Body of pancreas (tissue), 4 donors: ENCODE measurements around the gene CEP250. TPM values are rescaled to one million over a fixed set of nuclear protein-coding genes. Genes with fewer than 3 reads are reported as not detected.
A peak's percentile ranks its signal among the peaks of the same experiment; 100 is the strongest.

Experiments
- ATAC-seq: fragments of 150-250 bp; one replicate; pipeline ENCODE4 v1.9.1; 2016
- DNase-seq, 4 donors: peaks; one replicate each; pipeline ENCODE4 v3.0.0-alpha.2; 2019
- H3K27ac ChIP-seq, 4 donors: fragments of 200-600 bp; sonication (generic); 1 replicate in 3 of 4; 2 replicates in 1 of 4; pipeline versions ENCODE4 v1.5.1 to v1.6.1; 2016 to 2019; ENCODE audit warnings: mild to moderate bottlenecking in 1 of 4, mixed read lengths in 1 of 4, moderate library complexity in 1 of 4
- H3K27me3 ChIP-seq, 2 donors: fragments of 200-600 bp; sonication (generic); one replicate each; pipeline ENCODE4 v1.6.0; 2016; ENCODE audit warnings: mild to moderate bottlenecking in 1 of 2
- H3K36me3 ChIP-seq, 2 donors: fragments of 200-600 bp; sonication (generic); replicated peaks in 1 of 2; 2 replicates each; pipeline ENCODE4 v1.5.1; 2016; ENCODE audit warnings: low read depth in 2 of 2; ENCODE audit not compliant: insufficient read depth in 1 of 2
- H3K4me1 ChIP-seq: fragments of 200-600 bp; sonication (generic); one replicate; pipeline ENCODE4 v1.6.0; 2016
- H3K4me3 ChIP-seq, 2 donors: fragments of 200-600 bp; sonication (generic); 1 replicate in 1 of 2; 2 replicates in 1 of 2; pipeline ENCODE4 v1.5.1; 2016 to 2019
- H3K9me3 ChIP-seq, 3 donors: fragments of 200-600 bp; sonication (generic); 1 replicate in 2 of 3; 2 replicates in 1 of 3; pipeline ENCODE4 v1.5.1; 2016
- POLR2A ChIP-seq, 3 donors: fragments of 450-650 bp; IDR thresholded peaks; one replicate each; pipeline ENCODE4 v1.6.1; 2016; ENCODE audit warnings: antibody characterized with exemption in 3 of 3, mild to moderate bottlenecking in 2 of 3
- WGBS, 2 donors: methylation state at CpG; one replicate each; pipeline ENCODE4 v1.1.5; 2017; 5-methylcytosine and 5-hydroxymethylcytosine counted together
- intact Hi-C: fragments of 100-400 bp; cut with DNase I; formaldehyde crosslinking; loops from one replicate; pipeline ENCODE4 v1.15.1; 2023
- total RNA-seq, 2 donors: library from RNA; depleted of rRNA; stranded (reverse); fragments of >200 nt; gene quantifications; one replicate each; pipeline ENCODE4 v1.1.0, GENCODE V29; 2016
- TF ChIP-seq, protein P1 (sequence below), 7 experiments: fragments of 450-650 bp in 4 of 7; fragments of 200-600 bp in 3 of 7; sonication (generic) in 3 of 7; IDR thresholded peaks; one replicate each; pipeline ENCODE4 v1.5.1; 2016 to 2019; ENCODE audit warnings: antibody characterized with exemption in 7 of 7

The CEP250 gene
- total RNA-seq, 2 donors from 2014 or later, result 7.8 to 27.0 TPM

DNA sequence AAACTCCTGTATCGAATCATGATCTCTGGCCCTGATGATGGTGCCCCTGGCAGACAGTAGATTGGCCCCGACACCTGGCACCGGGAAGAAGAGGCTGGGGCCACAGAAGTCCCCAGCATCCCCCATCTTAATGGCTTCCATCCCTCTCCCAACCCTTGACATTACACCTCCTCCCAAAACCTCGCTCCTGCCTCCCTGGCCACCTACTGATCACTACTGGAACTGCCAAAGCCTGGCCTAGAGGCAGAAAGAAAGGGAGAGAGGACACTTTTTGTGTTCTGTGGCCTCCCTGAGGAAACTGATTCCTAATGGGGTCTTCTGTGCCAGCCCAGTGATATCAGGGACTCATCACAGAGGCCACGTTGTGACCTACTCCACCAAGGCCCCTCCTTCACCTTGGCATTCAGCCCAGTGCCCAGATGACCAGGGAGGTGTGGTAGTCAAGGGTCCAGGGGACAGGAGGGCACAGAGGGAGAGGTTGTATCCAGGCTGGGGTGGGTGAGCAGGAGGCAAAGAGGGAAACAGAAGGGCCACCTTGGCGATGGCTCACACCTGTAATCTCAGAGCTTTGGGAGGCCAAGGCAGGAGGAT lies 68.0 kb downstream of the CEP250 start:
- intact Hi-C loops, result no loop called here
- DNase-seq (peak in 1 of 4 donors; percentile 21), ATAC-seq (peak; percentile 38)
- H3K36me3 ChIP-seq, result no peaks in the 10 kb centered on the region
- 63 to 73% methylated on average over 5 to 6 of the region's 6 CpGs for WGBS, 2 donors
- H3K4me1 ChIP-seq, result no peaks in the 10 kb centered on the region
- no peak overlapping the region for H3K4me3 ChIP-seq
- H3K27ac ChIP-seq, result no peak overlapping the region
- H3K9me3 ChIP-seq, result no peaks in the 10 kb centered on the region
- no peaks in the 10 kb centered on the region for H3K27me3 ChIP-seq
- TF ChIP-seq, protein P1, sequence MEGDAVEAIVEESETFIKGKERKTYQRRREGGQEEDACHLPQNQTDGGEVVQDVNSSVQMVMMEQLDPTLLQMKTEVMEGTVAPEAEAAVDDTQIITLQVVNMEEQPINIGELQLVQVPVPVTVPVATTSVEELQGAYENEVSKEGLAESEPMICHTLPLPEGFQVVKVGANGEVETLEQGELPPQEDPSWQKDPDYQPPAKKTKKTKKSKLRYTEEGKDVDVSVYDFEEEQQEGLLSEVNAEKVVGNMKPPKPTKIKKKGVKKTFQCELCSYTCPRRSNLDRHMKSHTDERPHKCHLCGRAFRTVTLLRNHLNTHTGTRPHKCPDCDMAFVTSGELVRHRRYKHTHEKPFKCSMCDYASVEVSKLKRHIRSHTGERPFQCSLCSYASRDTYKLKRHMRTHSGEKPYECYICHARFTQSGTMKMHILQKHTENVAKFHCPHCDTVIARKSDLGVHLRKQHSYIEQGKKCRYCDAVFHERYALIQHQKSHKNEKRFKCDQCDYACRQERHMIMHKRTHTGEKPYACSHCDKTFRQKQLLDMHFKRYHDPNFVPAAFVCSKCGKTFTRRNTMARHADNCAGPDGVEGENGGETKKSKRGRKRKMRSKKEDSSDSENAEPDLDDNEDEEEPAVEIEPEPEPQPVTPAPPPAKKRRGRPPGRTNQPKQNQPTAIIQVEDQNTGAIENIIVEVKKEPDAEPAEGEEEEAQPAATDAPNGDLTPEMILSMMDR (IDR thresholded peaks at IDR 0.05), result peak in 5 of 7 experiments; percentile 25 to 46 (median 35)
- no peak for TF ChIP-seq POLR2A (IDR thresholded peaks at IDR 0.05)

DNA sequence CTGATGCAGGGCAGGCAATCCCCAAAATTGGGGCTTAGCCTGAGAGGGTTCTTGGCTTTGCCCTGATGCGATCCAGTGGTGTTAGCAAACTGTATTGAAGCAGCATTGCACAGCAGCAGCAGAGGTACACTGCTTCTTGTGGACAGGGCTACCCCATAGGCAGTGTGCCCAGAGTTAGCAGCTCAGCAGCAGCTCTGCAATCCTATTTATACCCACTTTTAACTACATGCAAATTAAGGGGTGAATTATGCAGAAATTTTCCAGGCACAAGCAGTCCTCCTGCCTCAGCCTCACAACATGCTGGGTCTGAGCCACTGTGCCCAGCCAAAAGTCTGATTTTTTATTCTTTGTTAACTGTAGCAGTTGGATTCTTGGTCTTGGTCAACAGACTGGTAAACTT lies 70.2 kb downstream of the CEP250 start:
- 89 to 92% methylated on average over 1 of the region's 1 CpG for WGBS, 2 donors
- no peak for ATAC-seq
- no peak overlapping the region for H3K4me3 ChIP-seq
- DNase-seq, result no peak
- H3K4me1 ChIP-seq, result no peaks in the 10 kb centered on the region
- H3K27ac ChIP-seq, result no peak overlapping the region
- no peaks in the 10 kb centered on the region for H3K36me3 ChIP-seq
- TF ChIP-seq, protein P1 (IDR thresholded peaks at IDR 0.05), result no peak
- TF ChIP-seq POLR2A (IDR thresholded peaks at IDR 0.05), result no peak
- intact Hi-C loops, result no loop called here
- no peaks in the 10 kb centered on the region for H3K9me3 ChIP-seq
- no peaks in the 10 kb centered on the region for H3K27me3 ChIP-seq

DNA sequence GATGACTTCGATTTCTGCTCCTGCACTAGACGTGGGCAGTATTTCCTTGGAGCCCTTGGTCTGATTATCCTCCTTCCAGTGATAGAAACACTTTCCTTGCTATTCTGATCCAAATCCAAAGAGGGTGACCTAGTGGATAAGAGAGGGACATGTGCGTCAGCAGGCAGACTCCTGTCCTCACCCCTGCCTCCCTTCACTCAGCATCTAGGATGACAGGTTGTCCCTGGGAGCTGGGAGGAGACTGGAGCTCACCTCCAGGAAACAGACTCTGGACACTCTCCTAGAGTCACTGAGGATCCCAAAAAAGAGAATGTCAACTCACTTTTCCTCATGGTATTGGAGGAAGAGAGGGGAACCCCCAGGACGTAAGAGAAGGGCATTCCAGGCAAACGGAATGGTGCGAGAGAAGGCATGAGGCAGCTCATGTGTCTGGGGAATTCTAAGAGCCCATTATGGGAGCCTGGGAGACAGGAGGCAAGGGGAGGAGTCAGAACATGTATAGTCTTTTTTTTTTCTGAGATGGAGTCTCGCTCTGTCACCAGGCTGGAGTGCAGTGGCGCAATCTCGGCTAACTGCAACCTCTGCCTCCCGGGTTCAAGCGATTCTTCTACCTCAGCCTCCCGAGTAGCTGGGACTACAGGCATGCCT lies 71.8 kb downstream of the CEP250 start:
- Histone ChIP-seq H3K4me3 (no peak overlapping the region), H3K27ac (no peak overlapping the region), H3K27me3 (no peaks in the 10 kb centered on the region), H3K9me3 (no peaks in the 10 kb centered on the region), H3K36me3 (no peaks in the 10 kb centered on the region), H3K4me1 (no peaks in the 10 kb centered on the region)
- intact Hi-C loops, result no loop called here
- TF ChIP-seq POLR2A (IDR thresholded peaks at IDR 0.05), result no peak
- TF ChIP-seq, protein P1 (IDR thresholded peaks at IDR 0.05), result no peak
- WGBS, 2 donors, result 78 to 86% methylated on average over 11 to 12 of the region's 12 CpGs
- ATAC-seq, result no peak
- DNase-seq, result no peak

DNA sequence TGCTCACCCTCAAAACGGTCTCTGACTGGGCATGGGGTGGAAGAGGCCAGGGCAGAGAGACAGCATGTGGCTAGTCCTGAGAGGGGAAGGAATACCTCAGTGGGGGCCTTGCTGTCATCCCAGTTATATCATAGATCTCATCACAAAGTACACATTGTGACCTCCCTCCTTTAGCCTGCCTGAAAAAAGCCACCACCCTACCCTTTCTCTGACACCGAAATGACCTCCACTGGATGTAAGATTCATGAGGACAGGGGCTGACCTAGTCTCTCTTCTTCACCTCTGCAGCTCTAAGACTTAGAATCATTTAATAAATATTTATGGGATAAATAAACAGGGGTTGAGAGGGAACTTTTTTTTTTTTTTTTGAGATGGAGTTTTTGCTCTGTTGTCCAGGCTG lies 74.2 kb downstream of the CEP250 start, which contains the start of gene C20orf173:
Gene C20orf173 (minus strand): TSS at position 101 of the 400 bp plus-strand sequence. CDS start 279 bp downstream, outside the sequence.
- H3K27ac ChIP-seq, result no peak within 1 kb of the TSS
- WGBS, 2 donors, result 80 to 100% methylated on average over 2 of the region's 2 CpGs
- no peak within 1 kb of the TSS for H3K4me3 ChIP-seq
- no peak for ATAC-seq
- no peak for DNase-seq
- no peaks in the 10 kb centered on the region for H3K36me3 ChIP-seq
- intact Hi-C loops, result no loop called here
- H3K4me1 ChIP-seq, result no peaks in the 10 kb centered on the region
- TF ChIP-seq, protein P1 (IDR thresholded peaks at IDR 0.05), result no peak
- TF ChIP-seq POLR2A (IDR thresholded peaks at IDR 0.05), result no peak
- H3K9me3 ChIP-seq, result no peaks in the 10 kb centered on the region
- no peaks in the 10 kb centered on the region for H3K27me3 ChIP-seq
